Parathyroid adenoma (tissue), 2 donors: ENCODE results near the gene GRHPR.

ENCODE experiments used
- H2AFZ ChIP-seq: fragments of 300-600 bp; sonication (generic); one replicate; pipeline ENCODE4 v1.7.0; 2017; ENCODE audit warnings: antibody characterized with exemption, mild to moderate bottlenecking
- H3K27ac ChIP-seq: fragments of 300-600 bp; sonication (generic); one replicate; pipeline ENCODE4 v1.7.0; 2017
- H3K27me3 ChIP-seq: fragments of 300-600 bp; sonication (generic); one replicate; pipeline ENCODE4 v1.7.0; 2017; ENCODE audit warnings: low read length; ENCODE audit not compliant: control insufficient read depth, insufficient read depth
- H3K36me3 ChIP-seq: fragments of 300-600 bp; sonication (generic); one replicate; pipeline ENCODE4 v1.7.0; 2017; ENCODE audit warnings: low read length; ENCODE audit not compliant: control insufficient read depth, insufficient read depth
- H3K4me1 ChIP-seq: fragments of 300-600 bp; sonication (generic); one replicate; pipeline ENCODE4 v1.7.0; 2017; ENCODE audit warnings: control low read depth
- H3K4me2 ChIP-seq: fragments of 300-600 bp; sonication (generic); one replicate; pipeline ENCODE4 v1.7.0; 2017; ENCODE audit warnings: low read length
- H3K4me3 ChIP-seq: fragments of 300-600 bp; sonication (generic); one replicate; pipeline ENCODE4 v1.7.0; 2017; ENCODE audit warnings: low read depth, low read length
- H3K79me2 ChIP-seq: fragments of 300-600 bp; sonication (generic); one replicate; pipeline ENCODE4 v1.7.0; 2017; ENCODE audit warnings: control low read depth
- H3K9ac ChIP-seq: fragments of 300-600 bp; sonication (generic); one replicate; pipeline ENCODE4 v1.7.0; 2017; ENCODE audit warnings: mild to moderate bottlenecking
- H3K9me3 ChIP-seq: fragments of 300-600 bp; sonication (generic); one replicate; pipeline ENCODE4 v1.7.0; 2017; ENCODE audit warnings: low read length; ENCODE audit not compliant: control insufficient read depth
- TF ChIP-seq, protein P1 (sequence below): fragments of 300-600 bp; sonication (generic); IDR thresholded peaks from one replicate; pipeline ENCODE4 v1.7.0; 2017; ENCODE audit warnings: antibody characterized with exemption, mild to moderate bottlenecking
- donor health status: primary hyperparathyroidism.

Gene GRHPR

GRCh38 chr9:37451628-37452027, 29.1 kb downstream of the GRHPR start:
- no peak overlapping the region for H2AFZ ChIP-seq
- no peak overlapping the region for H3K27ac ChIP-seq
- H3K36me3 ChIP-seq = no peaks in the 10 kb centered on the region
- H3K4me3 ChIP-seq = no peak overlapping the region
- H3K9ac ChIP-seq = no peak overlapping the region
- H3K27me3 ChIP-seq = no peaks in the 10 kb centered on the region
- H3K9me3 ChIP-seq = no peaks in the 10 kb centered on the region
- H3K4me1 ChIP-seq = peaks cover 2% of the 10 kb centered on the region
- peaks cover 6% of the 10 kb centered on the region for H3K79me2 ChIP-seq
- no peak overlapping the region for H3K4me2 ChIP-seq
- TF ChIP-seq, protein P1, sequence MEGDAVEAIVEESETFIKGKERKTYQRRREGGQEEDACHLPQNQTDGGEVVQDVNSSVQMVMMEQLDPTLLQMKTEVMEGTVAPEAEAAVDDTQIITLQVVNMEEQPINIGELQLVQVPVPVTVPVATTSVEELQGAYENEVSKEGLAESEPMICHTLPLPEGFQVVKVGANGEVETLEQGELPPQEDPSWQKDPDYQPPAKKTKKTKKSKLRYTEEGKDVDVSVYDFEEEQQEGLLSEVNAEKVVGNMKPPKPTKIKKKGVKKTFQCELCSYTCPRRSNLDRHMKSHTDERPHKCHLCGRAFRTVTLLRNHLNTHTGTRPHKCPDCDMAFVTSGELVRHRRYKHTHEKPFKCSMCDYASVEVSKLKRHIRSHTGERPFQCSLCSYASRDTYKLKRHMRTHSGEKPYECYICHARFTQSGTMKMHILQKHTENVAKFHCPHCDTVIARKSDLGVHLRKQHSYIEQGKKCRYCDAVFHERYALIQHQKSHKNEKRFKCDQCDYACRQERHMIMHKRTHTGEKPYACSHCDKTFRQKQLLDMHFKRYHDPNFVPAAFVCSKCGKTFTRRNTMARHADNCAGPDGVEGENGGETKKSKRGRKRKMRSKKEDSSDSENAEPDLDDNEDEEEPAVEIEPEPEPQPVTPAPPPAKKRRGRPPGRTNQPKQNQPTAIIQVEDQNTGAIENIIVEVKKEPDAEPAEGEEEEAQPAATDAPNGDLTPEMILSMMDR = no peak

- no peak overlapping the region for H3K9ac ChIP-seq
- no peaks in the 10 kb centered on the region for H3K9me3 ChIP-seq
- no peaks in the 10 kb centered on the region for H3K27me3 ChIP-seq
- H3K4me2 ChIP-seq = no peak overlapping the region
- H3K4me1 ChIP-seq = no peaks in the 10 kb centered on the region
- peaks cover 4% of the 10 kb centered on the region for H3K79me2 ChIP-seq
- TF ChIP-seq, protein P1 = no peak
- H3K27ac ChIP-seq = no peak overlapping the region
- no peak overlapping the region for H2AFZ ChIP-seq
- H3K4me3 ChIP-seq = no peak overlapping the region
- no peaks in the 10 kb centered on the region for H3K36me3 ChIP-seq
Measured at GRCh38 chr9:37452611-37453010, 30.1 kb downstream of the GRHPR start.

DNA sequence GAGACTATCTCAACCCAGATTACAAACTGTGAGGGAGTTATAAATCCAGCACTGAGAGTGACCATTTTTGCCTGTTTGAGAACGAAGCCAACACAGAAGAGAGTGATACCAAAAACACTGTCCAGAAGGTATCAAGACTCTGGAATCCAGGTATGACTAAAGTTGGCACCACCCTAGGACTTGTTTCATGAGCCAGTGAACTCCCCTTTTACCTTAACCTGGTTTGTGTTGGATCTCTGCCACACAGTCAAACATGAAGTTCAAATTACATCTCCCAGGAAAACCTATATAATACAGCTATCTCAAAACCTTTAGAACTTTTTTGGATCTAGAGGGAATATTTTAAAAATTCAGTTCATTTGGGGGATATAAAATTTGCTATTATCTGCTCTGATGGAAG, 31.3 kb downstream of the GRHPR start:
- H3K9ac ChIP-seq = no peak overlapping the region
- H3K4me1 ChIP-seq = no peaks in the 10 kb centered on the region
- no peak overlapping the region for H3K27ac ChIP-seq
- no peak overlapping the region for H3K4me3 ChIP-seq
- H2AFZ ChIP-seq = no peak overlapping the region
- TF ChIP-seq, protein P1 = no peak
- H3K4me2 ChIP-seq = peak overlapping the region; percentile 23
- H3K36me3 ChIP-seq = no peaks in the 10 kb centered on the region
- no peaks in the 10 kb centered on the region for H3K9me3 ChIP-seq
- peaks cover 4% of the 10 kb centered on the region for H3K79me2 ChIP-seq
- no peaks in the 10 kb centered on the region for H3K27me3 ChIP-seq

GRCh38 chr9:37454238-37454637, 31.7 kb downstream of the GRHPR start:
- no peaks in the 10 kb centered on the region for H3K27me3 ChIP-seq
- no peaks in the 10 kb centered on the region for H3K9me3 ChIP-seq
- H2AFZ ChIP-seq = no peak overlapping the region
- H3K79me2 ChIP-seq = peaks cover 3% of the 10 kb centered on the region
- H3K4me2 ChIP-seq = no peak overlapping the region
- H3K9ac ChIP-seq = no peak overlapping the region
- TF ChIP-seq, protein P1 = no peak
- H3K36me3 ChIP-seq = no peaks in the 10 kb centered on the region
- no peak overlapping the region for H3K4me3 ChIP-seq
- H3K27ac ChIP-seq = no peak overlapping the region
- H3K4me1 ChIP-seq = no peaks in the 10 kb centered on the region

GRCh38 chr9:37455884-37456647, 33.6 kb downstream of the GRHPR start:
- Histone ChIP-seq H3K79me2 (peaks cover 4% of the 10 kb centered on the region), H3K4me1 (no peaks in the 10 kb centered on the region), H3K4me3 (no peak overlapping the region), H3K9ac (no peak overlapping the region), H3K27me3 (no peaks in the 10 kb centered on the region), H3K27ac (no peak overlapping the region), H3K36me3 (no peaks in the 10 kb centered on the region), H2AFZ (no peak overlapping the region), H3K4me2 (no peak overlapping the region), H3K9me3 (no peaks in the 10 kb centered on the region)
- TF ChIP-seq, protein P1 = no peak
